Stimulated activated CD4-positive, alpha-beta T cell treated with anti-CD3 and anti-CD28 coated beads, Interleukin-4, amount 100 ng/mL, for 48 hours (primary cell): ENCODE results near the gene KRTAP10-10.
"Not testable (repeated sequence)": the region's sequence is repeated elsewhere in the genome, so short reads cannot be mapped to it uniquely, and the experiment has no call there.

Source experiments
- DNase-seq, 2 donors: peaks; one replicate each; pipeline ENCODE4 v3.0.0-alpha.2; 2020; ENCODE audit warnings: low read depth in 2 of 2

KRTAP10-10 gene

DNA sequence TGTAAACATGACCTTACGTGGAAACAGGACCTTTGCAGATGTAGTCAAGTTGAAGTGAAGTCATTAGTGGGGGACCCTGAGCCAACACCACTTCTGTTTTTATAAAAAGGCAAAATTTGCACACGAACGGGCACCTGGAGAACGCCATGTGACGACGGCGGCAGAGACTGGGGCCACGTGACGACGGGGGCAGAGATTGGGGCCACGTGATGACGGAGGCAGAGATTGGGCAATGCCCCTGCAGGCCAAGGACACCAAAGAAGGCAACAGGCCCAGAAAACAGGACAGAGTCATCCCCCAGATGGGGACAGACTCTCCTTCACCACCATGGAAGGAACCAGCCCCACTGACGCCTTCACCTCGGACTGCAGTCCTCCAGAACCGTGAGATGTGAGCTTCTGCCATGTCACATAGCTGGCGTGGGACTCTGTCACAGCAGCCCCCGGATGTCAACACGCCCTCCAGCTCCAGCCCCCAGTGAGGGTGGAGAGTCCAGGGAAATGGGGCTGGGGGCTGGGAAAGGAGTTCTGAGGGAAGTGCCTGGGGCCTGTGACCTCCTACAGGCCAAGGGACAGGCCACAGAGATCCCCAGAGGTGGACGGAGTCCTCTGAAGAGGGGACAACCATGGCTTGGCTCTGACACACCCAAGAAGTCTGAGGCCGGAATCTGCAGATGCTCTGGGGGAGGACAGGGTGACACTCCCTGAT, 13.3 kb downstream of the KRTAP10-10 start:
- DNase-seq, result no peak

DNA sequence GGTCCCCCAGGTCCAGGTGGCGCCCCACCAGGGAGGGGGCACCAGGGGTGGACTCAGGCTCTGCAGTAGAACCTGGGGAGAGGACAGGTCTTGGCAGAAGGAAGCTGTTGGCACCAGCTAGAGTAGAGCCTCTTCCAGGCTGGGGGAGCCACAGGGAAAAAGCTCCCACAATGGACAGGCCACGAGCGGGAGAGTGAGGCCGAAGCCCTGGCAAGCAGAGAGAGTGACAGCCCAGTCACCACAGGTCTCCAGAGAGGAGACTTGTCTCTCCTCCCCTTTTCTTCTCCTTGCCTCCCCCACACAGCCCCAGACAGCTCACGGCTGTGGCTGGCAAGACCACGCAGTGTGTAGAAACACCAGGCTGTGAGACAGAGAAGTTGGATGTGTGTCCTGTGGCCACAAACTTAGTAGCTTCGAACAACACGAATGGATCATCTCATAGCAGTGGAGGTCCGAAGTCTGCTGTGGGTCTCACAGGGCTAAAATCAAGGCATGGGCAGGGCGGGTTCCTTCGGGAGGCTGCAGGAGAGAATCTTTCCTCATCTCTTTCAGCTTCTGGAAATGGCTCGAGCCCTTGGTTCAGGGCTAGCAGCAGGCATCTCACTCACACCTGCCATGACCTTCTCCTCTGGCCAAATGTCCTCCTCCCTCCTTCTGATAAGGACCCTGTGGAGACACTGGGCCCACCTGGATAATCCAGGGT, 14.0 kb downstream of the KRTAP10-10 start:
- no peak for DNase-seq

DNA sequence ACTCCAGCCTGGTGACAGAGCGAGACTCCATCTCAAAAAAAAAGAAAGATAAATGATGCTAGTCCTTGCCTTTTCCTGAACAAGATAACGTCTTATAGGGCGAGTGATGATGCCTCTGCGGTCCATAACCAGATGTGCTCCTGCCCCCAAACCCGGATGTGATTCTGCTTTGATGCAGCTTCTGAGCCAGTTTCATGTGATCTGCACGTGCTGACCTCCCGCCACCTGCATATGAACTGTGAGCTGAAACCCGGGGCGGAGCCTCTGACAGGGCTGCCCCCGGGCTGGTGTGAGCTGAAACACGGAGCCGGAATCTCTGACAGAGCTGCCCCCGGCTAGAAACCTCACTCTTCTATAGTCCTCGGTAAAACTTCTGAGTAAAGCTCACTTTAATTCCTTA, 16.0 kb downstream of the KRTAP10-10 start:
- DNase-seq, result no peak

DNA sequence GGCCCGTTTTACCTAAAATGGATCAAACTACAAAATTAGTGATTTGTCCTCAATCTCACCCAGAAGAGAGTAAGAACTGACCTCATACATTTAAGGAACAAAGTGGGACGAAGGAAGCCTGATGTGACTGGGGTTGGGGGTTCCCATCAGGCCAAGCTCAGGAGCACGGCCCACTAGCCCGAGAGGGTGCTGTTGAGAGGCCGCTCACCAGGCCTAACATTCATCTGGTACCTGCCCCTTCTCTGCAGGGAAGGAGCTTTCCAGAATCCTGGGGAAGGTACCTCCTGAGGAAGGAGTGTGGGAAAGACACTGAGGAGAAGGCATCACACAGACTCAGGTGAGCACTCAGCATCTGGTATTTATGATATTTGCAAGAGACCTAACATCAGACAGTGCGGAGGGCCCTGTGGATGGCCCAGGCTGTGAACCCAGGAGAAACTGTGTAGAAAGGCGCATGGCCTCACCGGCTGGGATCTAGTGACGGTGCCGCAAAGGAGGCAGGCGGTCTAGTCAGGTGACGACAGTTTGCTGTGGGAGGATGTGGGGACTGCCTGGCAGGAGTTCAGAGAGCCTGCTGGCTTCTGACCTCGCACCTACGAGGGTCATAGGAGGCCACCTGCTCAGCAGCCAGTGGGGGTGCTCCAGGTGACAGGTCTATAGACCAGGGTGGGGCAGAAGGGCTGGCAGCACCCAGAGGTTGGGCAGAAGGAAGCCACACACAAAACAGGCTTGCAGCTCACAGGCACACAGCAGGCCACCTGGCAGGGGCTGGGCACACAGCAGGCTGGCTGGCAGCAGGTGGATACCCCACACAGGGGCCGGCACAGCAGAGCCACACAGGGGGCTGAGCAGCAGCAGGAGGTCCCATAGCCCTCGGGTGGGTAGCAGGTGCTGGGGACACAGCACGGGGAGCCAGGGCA, 16.8 kb downstream of the KRTAP10-10 start:
- DNase-seq, result no peak

DNA sequence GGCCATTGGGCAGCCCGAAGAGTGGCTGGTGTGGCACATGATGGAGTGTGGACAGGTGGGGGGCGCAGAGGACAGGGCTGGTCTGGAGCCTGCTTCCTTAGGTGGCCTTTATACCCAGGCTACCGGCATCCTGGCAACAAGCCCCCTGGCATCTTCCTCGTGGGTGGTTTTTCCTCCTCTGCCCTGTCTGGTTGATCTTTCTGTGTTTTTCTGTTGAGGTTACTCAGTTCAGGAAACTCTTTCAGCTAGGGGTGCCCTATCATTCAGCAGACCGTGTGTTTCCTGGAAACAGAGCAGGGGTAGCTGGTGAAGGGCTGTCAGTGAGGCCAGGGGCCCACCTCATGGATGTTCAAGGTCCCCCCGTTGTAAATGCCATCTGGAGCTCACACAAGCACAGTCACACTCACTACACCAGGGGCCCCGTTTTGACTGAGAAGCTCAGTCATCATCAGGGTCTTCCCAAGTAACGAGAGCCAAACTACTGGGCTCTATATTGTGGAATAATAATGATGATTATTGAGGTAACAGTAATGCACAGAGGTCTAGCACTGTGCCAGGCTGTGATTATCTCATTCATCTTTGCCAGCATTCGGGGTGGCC, 17.5 kb downstream of the KRTAP10-10 start, which contains the start of gene KRTAP12-4:
KRTAP12-4 (minus strand) TSS at position 84 of the 600 bp plus-strand sequence; CDS start at position 39, 45 bp downstream.
- no peak for DNase-seq

DNA sequence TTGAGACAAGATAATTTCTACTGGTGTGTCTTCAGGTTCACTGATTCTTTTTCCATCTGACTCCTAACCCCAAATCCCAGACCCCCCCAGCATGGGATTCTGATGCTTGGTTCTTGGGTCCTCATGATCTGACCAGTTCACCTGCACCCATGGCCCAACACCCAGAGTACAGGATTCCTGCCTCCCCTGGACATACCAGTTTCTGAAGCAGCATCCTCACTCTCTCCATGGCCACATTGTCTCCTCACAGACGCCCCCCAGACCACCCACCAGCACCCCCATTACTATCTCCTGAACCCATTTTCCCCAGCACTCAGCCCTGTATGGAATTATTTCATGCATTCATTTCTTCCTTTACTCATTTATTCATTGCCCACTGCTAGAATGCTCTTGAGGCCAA, 19.7 kb downstream of the KRTAP10-10 start:
- DNase-seq, result no peak

DNA sequence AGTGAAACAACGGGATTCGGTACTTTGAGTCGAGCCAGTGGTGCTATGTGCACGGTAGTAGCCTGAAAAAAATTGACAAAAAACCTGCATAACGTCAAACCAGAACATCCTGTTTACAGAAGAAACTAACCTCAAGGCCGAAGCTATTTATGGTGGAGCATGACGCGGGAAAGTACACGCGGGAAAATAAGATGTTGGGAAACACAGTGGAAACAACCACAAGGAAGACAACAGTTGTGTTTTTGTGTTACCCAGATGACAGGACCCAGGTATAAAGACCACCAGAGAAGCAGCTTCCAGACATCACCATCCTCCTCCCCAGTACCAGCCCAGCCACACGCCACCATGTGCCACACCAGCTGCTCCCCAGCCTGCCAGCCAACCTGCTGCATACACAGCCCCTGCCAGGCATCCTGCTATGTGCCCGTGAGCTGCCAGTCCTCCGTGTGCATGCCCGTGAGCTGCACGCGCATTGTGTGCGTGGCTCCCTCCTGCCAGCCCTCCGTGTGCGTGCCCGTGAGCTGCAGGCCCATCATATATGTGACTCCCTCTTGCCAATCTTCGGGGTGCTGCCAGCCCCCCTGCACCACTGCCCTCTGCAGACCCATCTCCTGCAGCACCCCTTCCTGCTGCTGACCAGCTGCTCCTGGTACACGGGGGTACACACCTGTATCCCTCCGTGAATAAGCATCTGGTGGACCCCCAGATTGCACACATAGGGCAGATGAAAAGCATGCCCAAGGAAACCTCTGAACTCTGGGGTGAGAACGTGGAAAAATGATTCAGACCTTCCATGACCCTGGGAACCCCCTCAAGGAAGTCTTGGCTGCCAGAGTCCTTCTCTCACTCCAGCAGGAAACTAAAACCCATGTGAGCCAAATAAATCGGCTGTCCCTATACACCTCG, 20.7 kb downstream of the KRTAP10-10 start, which contains the start of gene KRTAP12-3:
KRTAP12-3 (plus strand) TSS at position 298 of the 906 bp plus-strand sequence; CDS start at position 346, 48 bp downstream.
- DNase-seq, result no peak

DNA sequence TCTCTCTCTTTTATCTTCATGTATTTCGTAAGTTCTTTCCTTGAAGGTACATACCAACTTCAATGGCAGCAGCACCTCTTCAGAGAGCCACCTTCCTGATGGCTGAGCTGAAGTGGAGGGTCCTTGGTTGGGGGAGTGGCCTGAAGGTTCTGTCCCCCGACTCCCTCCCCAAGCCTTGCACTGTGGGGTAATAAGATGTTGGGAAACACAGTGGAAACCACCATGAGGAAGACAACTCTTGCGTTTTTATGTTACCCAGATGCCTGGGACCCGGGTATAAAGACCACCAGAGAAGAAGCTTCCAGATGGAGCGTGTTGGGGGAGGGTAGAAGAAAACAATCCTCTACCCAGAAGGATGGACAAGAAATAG, 21.4 kb downstream of the KRTAP10-10 start:
- no peak for DNase-seq

DNA sequence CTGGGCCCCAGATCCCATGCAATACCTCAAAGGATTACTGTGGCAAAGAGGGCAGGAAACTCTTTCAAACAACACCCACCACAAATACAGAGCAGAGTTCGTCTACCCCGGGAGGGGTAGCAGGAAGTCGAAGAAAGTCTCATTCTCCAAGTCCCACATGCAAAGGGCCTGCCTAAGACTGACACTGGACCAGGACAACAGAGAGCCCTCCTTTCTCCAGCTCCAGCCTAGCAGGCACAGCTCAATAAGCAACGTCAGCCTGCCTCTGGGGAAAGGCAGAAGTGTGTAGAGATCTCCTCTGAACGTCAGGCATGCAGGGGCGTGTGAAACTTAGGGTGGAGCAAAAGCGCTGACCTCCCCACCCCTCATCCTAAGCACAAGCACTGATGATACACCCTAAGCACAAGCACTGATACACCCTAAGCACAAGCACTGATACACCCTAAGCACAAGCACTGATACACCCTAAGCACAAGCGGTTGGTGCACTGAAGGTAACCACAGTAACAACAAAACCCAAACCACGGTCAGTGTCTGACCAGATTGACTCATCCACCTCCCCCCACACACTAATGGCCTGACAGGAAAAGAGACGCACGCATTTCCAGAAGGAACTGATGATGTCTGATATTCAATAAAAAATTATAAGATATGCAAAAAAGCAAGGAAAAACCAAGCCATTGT, 21.9 kb downstream of the KRTAP10-10 start:
- no peak for DNase-seq

DNA sequence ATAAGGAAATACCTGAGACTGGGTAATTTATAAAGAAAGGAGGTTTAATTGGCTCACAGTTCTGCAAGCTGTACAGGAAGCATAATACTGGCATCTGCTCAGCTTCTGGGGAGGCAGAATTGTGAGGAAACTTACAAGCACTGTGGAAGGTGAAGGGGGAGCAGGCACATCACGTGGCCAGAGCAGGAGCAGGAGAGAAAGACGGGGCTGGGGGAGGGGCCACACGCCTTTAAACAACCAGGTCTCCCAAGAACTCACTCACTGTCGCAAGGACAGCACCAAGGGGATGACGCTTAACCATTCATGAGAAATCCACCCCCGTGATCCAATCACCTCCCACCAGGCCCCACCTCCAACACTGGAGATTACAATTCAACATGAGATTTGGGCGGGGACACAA, 24.4 kb downstream of the KRTAP10-10 start:
- DNase-seq, result not testable (repeated sequence)

DNA sequence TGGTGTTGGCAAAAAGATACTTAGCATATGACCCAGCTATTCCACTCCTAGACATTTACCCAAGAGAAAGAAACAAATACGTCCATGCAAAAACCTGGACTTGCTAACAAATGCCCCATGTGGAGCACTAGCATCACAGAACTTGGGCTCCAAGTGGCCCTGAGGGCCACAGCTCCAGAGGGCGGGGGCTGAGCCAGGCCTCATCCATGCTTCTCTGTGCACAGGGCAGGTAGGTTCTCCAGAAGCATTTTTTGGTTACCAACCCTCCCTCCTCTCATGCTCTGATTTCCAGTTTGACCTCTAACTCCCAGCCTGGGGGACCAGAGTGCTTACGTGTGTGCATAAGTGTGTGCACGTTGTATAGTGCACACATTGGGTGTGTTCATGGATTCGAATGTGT, 27.5 kb downstream of the KRTAP10-10 start:
- no peak for DNase-seq

DNA sequence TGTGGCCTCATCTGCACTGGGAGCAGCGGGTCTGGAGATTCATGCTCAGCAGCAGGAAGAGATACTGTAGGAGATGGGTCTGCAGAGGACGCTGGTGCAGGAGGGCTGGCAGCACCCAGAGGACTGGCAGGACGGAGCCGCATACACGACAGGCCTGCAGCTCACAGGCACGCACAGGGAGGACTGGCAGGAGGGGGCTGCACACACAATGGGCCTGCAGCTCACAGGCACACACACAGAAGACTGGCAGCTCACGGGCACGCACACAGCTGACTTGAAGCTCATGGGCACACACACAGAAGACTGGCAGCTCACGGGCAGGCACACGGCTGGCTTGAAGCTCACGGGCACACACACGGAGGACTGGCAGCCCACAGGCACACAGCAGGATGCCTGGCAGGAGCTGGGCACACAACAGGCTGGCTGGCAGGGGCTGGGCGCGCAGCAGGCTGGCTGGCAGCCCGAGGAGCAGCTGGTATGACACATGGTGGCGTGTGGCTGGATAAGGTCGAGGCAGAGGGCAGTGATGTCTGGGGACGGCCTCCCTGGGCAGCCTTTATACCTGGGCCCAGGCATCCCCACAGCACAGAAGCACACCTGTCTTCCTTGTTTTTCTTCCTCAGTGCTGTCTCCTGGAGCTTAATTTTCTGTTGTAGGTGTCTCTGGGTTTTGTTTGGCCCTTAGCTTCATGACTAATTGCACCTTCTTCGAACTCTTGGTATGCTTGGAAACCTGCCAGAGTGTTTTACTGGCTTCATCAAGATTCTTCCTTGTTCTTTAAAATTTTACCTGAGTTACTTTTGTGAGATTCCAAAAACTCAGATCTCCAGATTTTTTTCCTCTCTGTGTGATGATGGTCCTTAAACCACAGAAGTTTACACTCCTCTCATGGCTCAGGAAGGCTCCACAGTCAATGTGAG, 29.5 kb downstream of the KRTAP10-10 start, which contains the start of gene KRTAP12-2:
KRTAP12-2 (minus strand) TSS at position 527 of the 920 bp plus-strand sequence; CDS start at position 486, 41 bp downstream.
- no peak for DNase-seq

DNA sequence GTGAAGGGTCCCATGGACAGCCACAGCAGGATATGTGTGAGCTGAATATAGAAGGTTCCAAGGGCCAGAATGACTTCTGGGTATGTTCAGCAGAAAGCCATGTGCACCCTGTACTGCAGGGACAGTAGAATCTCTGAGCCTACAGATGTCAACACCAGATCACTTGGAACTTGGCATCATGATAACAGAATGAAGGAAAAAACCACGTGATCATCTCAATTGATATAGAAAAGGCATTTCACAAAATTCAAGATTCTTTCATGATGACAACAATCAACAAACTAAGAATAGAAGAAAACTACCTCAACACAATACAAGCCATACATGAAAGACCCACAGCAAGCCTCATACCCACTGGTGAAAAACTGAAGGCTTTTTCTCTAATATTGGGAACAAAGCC, 30.5 kb downstream of the KRTAP10-10 start:
- DNase-seq, result no peak

DNA sequence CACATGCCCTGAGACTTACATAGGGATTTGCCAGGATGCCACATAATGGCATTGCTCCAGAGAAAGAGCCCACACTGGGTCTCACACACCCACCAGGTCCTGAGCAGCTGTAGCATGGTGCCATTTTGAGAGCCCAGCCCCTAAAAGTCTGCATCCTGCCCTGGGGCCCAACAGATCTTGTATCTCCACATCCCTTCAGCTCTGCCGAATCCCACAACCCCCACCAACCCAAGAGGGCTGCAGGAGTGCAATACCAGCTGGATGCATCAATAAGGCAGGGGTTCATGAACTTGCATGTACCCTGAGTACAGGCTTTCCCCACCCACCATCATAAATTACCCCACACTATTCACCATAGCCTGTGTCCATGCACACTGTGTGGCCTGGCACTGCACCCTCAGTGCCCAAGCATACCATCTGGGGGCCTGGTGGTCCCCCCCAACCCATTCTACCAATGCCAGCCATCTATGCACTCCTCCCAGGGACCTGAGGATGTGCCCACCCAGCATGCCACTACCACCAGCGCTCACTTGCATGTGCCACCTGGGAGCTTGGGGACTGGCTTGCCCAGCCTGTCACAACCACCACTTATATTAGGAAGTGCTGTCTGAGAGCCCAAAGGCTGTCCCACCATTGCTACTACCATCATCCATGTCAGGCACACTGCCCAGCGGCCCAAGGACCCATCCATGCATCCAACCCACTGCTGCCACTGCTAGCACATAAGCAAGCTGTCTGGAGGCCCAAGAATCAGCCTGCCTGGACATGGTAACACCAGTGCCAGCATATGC, 33.7 kb downstream of the KRTAP10-10 start:
- no peak for DNase-seq

DNA sequence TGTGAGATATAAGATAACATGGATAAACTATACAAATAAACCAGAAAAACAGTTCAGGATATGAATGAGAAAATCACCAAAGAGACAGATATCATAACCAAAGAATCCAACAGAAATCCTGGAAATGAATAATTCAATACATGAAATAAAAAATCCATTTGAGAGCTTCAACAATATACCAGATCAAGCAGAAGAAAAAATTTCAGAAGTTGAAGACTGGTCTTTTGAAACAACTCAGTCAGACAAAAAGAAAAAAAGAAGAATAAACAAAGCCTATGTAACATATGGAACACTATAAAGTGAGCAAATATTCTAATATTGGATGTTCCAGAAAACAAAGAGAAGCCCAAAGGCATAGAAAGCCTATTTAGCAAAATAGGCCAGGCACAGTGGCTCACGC, 34.8 kb downstream of the KRTAP10-10 start:
- no peak for DNase-seq

DNA sequence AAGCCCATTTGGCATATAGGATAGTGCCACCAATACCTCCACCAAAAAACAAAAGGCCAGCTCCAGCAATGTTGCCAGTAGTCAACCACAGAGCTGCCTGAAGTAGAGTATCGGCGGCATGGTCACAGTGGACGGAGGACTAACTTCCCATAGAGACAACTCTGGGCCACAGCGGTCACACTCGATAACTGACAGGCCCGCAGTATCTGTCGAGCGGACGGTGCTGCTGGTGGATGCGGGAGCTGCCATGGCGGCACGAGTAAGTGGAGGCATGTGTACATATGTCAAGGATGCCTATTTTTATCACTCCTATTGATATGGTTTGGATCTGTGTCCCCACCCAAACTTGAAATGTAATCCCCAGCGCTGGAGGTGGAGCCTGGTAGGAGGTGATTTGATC, 40.7 kb downstream of the KRTAP10-10 start:
- no peak for DNase-seq

DNA sequence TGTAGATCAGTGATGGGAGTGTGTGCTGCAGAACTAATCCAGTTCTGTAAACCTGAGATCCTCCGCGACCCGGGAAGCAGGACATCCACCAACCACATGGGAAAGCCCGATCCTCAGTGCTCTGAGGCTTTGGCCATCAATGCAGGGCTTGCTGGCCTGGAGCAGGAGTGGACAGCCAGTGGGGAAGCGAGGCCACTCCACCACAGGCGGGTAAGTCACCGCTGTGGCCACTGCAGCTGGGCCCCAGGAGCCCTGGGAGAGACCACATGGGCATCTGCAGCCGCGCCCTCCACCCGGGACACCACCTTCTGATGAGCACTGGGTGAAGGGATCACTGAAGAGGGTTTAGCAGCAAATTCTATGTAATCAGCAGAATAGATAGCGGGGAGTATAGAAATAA, 44.0 kb downstream of the KRTAP10-10 start:
- no peak for DNase-seq
